HAP-1 (cell line): ENCODE data around the gene METRN.

Experiments used
- DNase-seq, 2 experiments: peaks; one replicate each; pipeline ENCODE4 v3.0.0-alpha.2; 2016 to 2020; ENCODE audit warnings: low spot score in 2 of 2
- H3K27me3 ChIP-seq: fragments of 250-450 bp; sonication (Bioruptor Pico); 2 replicates; pipeline ENCODE4 v1.5.1; 2020; ENCODE audit warnings: low read depth, mild to moderate bottlenecking, moderate library complexity
- H3K36me3 ChIP-seq: fragments of 250-450 bp; sonication (Bioruptor Pico); replicated peaks from 2 replicates; pipeline ENCODE4 v1.5.1; 2020; ENCODE audit warnings: mild to moderate bottlenecking
- H3K4me1 ChIP-seq: fragments of 250-450 bp; sonication (Bioruptor Pico); 2 replicates; pipeline ENCODE4 v1.5.1; 2020; ENCODE audit warnings: mild to moderate bottlenecking
- H3K4me3 ChIP-seq: fragments of 250-450 bp; sonication (Bioruptor Pico); 2 replicates; pipeline ENCODE4 v1.5.1; 2020; ENCODE audit warnings: mild to moderate bottlenecking, moderate library complexity
- H3K9me3 ChIP-seq: fragments of 250-450 bp; sonication (Bioruptor Pico); 2 replicates; pipeline ENCODE4 v1.5.1; 2020; ENCODE audit warnings: mild to moderate bottlenecking, moderate library complexity
- in situ Hi-C: fragments of 300-500 bp; cut with MboI; formaldehyde crosslinking; loops from 3 replicates; pipeline ENCODE4 v1.14.3; 2020; ENCODE audit warnings: low sequenced_read_pairs, inconsistent platforms, mixed read lengths

The METRN gene

GRCh38 chr16:759110-759910 is 44.4 kb downstream of the METRN start:
- Histone ChIP-seq H3K4me1 (peaks cover 5% of the 10 kb centered on the region; the same call in 1 of the 2 replicates), H3K36me3 (no peaks in the 10 kb centered on the region; the same call in 1 of the 2 replicates), H3K9me3 (no peaks in the 10 kb centered on the region; the same call in 1 of the 2 replicates), H3K4me3 (no peak overlapping the region), H3K27me3 (no peaks in the 10 kb centered on the region)
- peak in 1 of 2 experiments; percentile 38 for DNase-seq
- in situ Hi-C loops: no loop called here

- no peaks in the 10 kb centered on the region; the same call in 1 of the 2 replicates for H3K36me3 ChIP-seq
- in situ Hi-C loops: no loop called here
- DNase-seq: no peak
- H3K9me3 ChIP-seq: no peaks in the 10 kb centered on the region; the same call in 1 of the 2 replicates
- no peaks in the 10 kb centered on the region for H3K27me3 ChIP-seq
- H3K4me1 ChIP-seq: peaks cover 5% of the 10 kb centered on the region; the same call in 1 of the 2 replicates
- H3K4me3 ChIP-seq: no peak overlapping the region
These were observed 45.1 kb downstream of the METRN start for GRCh38 chr16:760065-760464.

GRCh38 chr16:760545-761343 is 45.8 kb downstream of the METRN start, which contains the start of gene MSLN:
Gene MSLN (plus strand): TSS chr16:760734. CDS start chr16:762681, 1,947 bp downstream.
- in situ Hi-C loops: no loop called here
- Histone ChIP-seq H3K27me3 (no peaks in the 10 kb centered on the region), H3K4me3 (no peak within 1 kb of the TSS), H3K4me1 (peaks cover 5% of the 10 kb centered on the region; the same call in 1 of the 2 replicates), H3K9me3 (no peaks in the 10 kb centered on the region; the same call in 1 of the 2 replicates), H3K36me3 (no peaks in the 10 kb centered on the region; the same call in 1 of the 2 replicates)
- no peak for DNase-seq

- Histone ChIP-seq H3K27me3 (no peaks in the 10 kb centered on the region), H3K4me3 (no peak overlapping the region), H3K4me1 (peaks cover 5% of the 10 kb centered on the region; the same call in 1 of the 2 replicates), H3K9me3 (no peaks in the 10 kb centered on the region), H3K36me3 (no peaks in the 10 kb centered on the region; the same call in 1 of the 2 replicates)
- in situ Hi-C loops: no loop called here
- no peak for DNase-seq
These were observed 47.0 kb downstream of the METRN start for GRCh38 chr16:761625-762513.

GRCh38 chr16:762595-763268 is 47.8 kb downstream of the METRN start:
- no peaks in the 10 kb centered on the region for H3K9me3 ChIP-seq
- 0 out of 2 replicates have a peak, but pooled peaks cover 2% of the 10 kb centered on the region for H3K4me1 ChIP-seq
- in situ Hi-C loops: no loop called here
- DNase-seq: no peak
- no peaks in the 10 kb centered on the region; the same call in 1 of the 2 replicates for H3K36me3 ChIP-seq
- H3K4me3 ChIP-seq: no peak overlapping the region
- H3K27me3 ChIP-seq: no peaks in the 10 kb centered on the region

GRCh38 chr16:763369-764183 is 48.7 kb downstream of the METRN start:
- H3K36me3 ChIP-seq: no peaks in the 10 kb centered on the region; the same call in 1 of the 2 replicates
- DNase-seq: no peak
- H3K4me3 ChIP-seq: no peak overlapping the region
- H3K9me3 ChIP-seq: no peaks in the 10 kb centered on the region
- in situ Hi-C loops: no loop called here
- H3K4me1 ChIP-seq: no peaks in the 10 kb centered on the region
- H3K27me3 ChIP-seq: no peaks in the 10 kb centered on the region

GRCh38 chr16:764184-764750 is 49.3 kb downstream of the METRN start:
- no peaks in the 10 kb centered on the region for H3K27me3 ChIP-seq
- DNase-seq: no peak
- no peaks in the 10 kb centered on the region for H3K9me3 ChIP-seq
- H3K36me3 ChIP-seq: no peaks in the 10 kb centered on the region; the same call in 1 of the 2 replicates
- no peak overlapping the region for H3K4me3 ChIP-seq
- no peaks in the 10 kb centered on the region for H3K4me1 ChIP-seq
- in situ Hi-C loops: no loop called here

GRCh38 chr16:764848-765487 is 50.0 kb downstream of the METRN start:
- no peaks in the 10 kb centered on the region for H3K36me3 ChIP-seq
- H3K9me3 ChIP-seq: no peaks in the 10 kb centered on the region
- no peaks in the 10 kb centered on the region for H3K4me1 ChIP-seq
- no peak for DNase-seq
- H3K4me3 ChIP-seq: no peak overlapping the region
- in situ Hi-C loops: no loop called here
- no peaks in the 10 kb centered on the region for H3K27me3 ChIP-seq

GRCh38 chr16:765488-765865 is 50.6 kb downstream of the METRN start:
- Histone ChIP-seq H3K4me1 (no peaks in the 10 kb centered on the region), H3K27me3 (no peaks in the 10 kb centered on the region), H3K36me3 (no peaks in the 10 kb centered on the region), H3K9me3 (no peaks in the 10 kb centered on the region), H3K4me3 (no peak overlapping the region)
- no peak for DNase-seq
- in situ Hi-C loops: no loop called here

GRCh38 chr16:766008-766819 is 51.3 kb downstream of the METRN start:
- no peaks in the 10 kb centered on the region for H3K27me3 ChIP-seq
- in situ Hi-C loops: no loop called here

More at GRCh38 chr16:766008-766819, 51.3 kb downstream of the METRN start:
- Histone ChIP-seq H3K4me1 (no peaks in the 10 kb centered on the region), H3K36me3 (no peaks in the 10 kb centered on the region), H3K4me3 (no peak overlapping the region), H3K9me3 (no peaks in the 10 kb centered on the region)
- no peak for DNase-seq
